ENCODE measurements around the gene ABCD4.
"Not testable (repeated sequence)": the region's sequence is repeated elsewhere in the genome, so short reads cannot be mapped to it uniquely, and the experiment has no call there.

Gene ABCD4

GRCh38 chr14:74302634-74303569, at the start of gene ABCD4:
Gene ABCD4 (minus strand): TSS chr14:74302934. CDS start chr14:74302912, 22 bp downstream.
- in situ Hi-C loops (cut with MboI; ENCODE audit: low pct_unique_long_range_greater_than_20kb, low sequenced_read_pairs) = no loop called here
- DNase-seq = peak; percentile 93

GRCh38 chr14:74350928-74351323, 48.2 kb upstream of the ABCD4 start:
- in situ Hi-C loops (cut with MboI; ENCODE audit: low pct_unique_long_range_greater_than_20kb, low sequenced_read_pairs) = no loop called here
- no peak for DNase-seq

- DNase-seq = no peak
- in situ Hi-C loops (cut with MboI; ENCODE audit: low pct_unique_long_range_greater_than_20kb, low sequenced_read_pairs) = no loop called here
These were observed 47.6 kb upstream of the ABCD4 start for GRCh38 chr14:74350211-74350927.

GRCh38 chr14:74349757-74350156, 47.0 kb upstream of the ABCD4 start:
- in situ Hi-C loops (cut with MboI; ENCODE audit: low pct_unique_long_range_greater_than_20kb, low sequenced_read_pairs) = no loop called here
- DNase-seq = no peak

GRCh38 chr14:74348735-74349463, 46.2 kb upstream of the ABCD4 start:
- DNase-seq = no peak

GRCh38 chr14:74348241-74348734, 45.6 kb upstream of the ABCD4 start, which contains the start of gene VRTN:
Gene VRTN (plus strand): TSS chr14:74348471. CDS start chr14:74356784, 8,313 bp downstream.
- in situ Hi-C loops (cut with MboI; ENCODE audit: low pct_unique_long_range_greater_than_20kb, low sequenced_read_pairs) = no loop called here
- no peak for DNase-seq

More at GRCh38 chr14:74348735-74349463, 46.2 kb upstream of the ABCD4 start:
- in situ Hi-C loops (cut with MboI; ENCODE audit: low pct_unique_long_range_greater_than_20kb, low sequenced_read_pairs) = no loop called here

- no peak for DNase-seq
- in situ Hi-C loops (cut with MboI; ENCODE audit: low pct_unique_long_range_greater_than_20kb, low sequenced_read_pairs) = no loop called here
These were observed 45.0 kb upstream of the ABCD4 start for GRCh38 chr14:74347795-74348100.

- no peak for DNase-seq
- in situ Hi-C loops (cut with MboI; ENCODE audit: low pct_unique_long_range_greater_than_20kb, low sequenced_read_pairs) = no loop called here
These were observed 44.5 kb upstream of the ABCD4 start for GRCh38 chr14:74347097-74347794.

- in situ Hi-C loops (cut with MboI; ENCODE audit: low pct_unique_long_range_greater_than_20kb, low sequenced_read_pairs) = no loop called here
- no peak for DNase-seq
These were observed 43.6 kb upstream of the ABCD4 start for GRCh38 chr14:74346341-74346740.

GRCh38 chr14:74333909-74334308, 31.2 kb upstream of the ABCD4 start:
- DNase-seq = no peak
- in situ Hi-C loops (cut with MboI; ENCODE audit: low pct_unique_long_range_greater_than_20kb, low sequenced_read_pairs) = no loop called here

GRCh38 chr14:74329950-74330552, 27.3 kb upstream of the ABCD4 start:
- DNase-seq; in situ Hi-C loops (cut with MboI; ENCODE audit: low pct_unique_long_range_greater_than_20kb, low sequenced_read_pairs): not testable (repeated sequence)

GRCh38 chr14:74326369-74327152, 23.8 kb upstream of the ABCD4 start:
- in situ Hi-C loops (cut with MboI; ENCODE audit: low pct_unique_long_range_greater_than_20kb, low sequenced_read_pairs) = no loop called here
- DNase-seq = no peak

GRCh38 chr14:74325446-74325845, 22.7 kb upstream of the ABCD4 start:
- in situ Hi-C loops (cut with MboI; ENCODE audit: low pct_unique_long_range_greater_than_20kb, low sequenced_read_pairs) = no loop called here
- no peak for DNase-seq

- in situ Hi-C loops (cut with MboI; ENCODE audit: low pct_unique_long_range_greater_than_20kb, low sequenced_read_pairs) = no loop called here
- DNase-seq = peak; percentile 56
These were observed 22.2 kb upstream of the ABCD4 start for GRCh38 chr14:74324931-74325361.

- in situ Hi-C loops (cut with MboI; ENCODE audit: low pct_unique_long_range_greater_than_20kb, low sequenced_read_pairs) = no loop called here
These were observed 11.8 kb upstream of the ABCD4 start for GRCh38 chr14:74314576-74314975.

GRCh38 chr14:74313601-74314000, 10.9 kb upstream of the ABCD4 start:
- DNase-seq = no peak
- in situ Hi-C loops (cut with MboI; ENCODE audit: low pct_unique_long_range_greater_than_20kb, low sequenced_read_pairs) = no loop called here

More at GRCh38 chr14:74314576-74314975, 11.8 kb upstream of the ABCD4 start:
- no peak for DNase-seq

- no peak for DNase-seq
- in situ Hi-C loops (cut with MboI; ENCODE audit: low pct_unique_long_range_greater_than_20kb, low sequenced_read_pairs) = no loop called here
These were observed 9.4 kb upstream of the ABCD4 start for GRCh38 chr14:74312161-74312560.

Data from KBM-7 (cell line).